HG03103 (cell line): ENCODE data around the gene MNT.

ENCODE experiments used
- ATAC-seq: cut with Tn5 transposase; IDR thresholded peaks from one replicate; pipeline ENCODE4 v1.9.1; 2021; ENCODE audit warnings: low read depth; ENCODE audit not compliant: unreplicated experiment

MNT gene

DNA sequence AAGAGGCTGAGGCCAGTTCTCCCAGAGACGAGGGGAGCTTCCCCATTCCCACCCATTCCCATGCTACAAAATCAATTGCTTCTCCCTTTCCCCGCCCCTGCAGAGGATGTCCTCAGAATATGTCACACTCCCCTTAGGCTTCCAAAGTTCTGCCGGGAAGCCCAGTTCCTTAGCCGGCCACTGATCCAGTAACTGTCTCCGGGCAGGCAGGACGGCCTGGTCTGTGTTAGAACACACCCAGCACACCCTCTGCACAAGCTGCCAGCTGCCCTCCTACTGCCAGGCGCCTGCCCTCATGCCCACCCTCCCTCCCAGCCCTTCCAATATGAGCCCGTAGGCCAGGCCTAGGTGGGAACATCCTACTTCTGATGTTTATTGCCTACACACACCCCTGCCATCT is 32.5 kb downstream of the MNT start:
- ATAC-seq, result no peak

DNA sequence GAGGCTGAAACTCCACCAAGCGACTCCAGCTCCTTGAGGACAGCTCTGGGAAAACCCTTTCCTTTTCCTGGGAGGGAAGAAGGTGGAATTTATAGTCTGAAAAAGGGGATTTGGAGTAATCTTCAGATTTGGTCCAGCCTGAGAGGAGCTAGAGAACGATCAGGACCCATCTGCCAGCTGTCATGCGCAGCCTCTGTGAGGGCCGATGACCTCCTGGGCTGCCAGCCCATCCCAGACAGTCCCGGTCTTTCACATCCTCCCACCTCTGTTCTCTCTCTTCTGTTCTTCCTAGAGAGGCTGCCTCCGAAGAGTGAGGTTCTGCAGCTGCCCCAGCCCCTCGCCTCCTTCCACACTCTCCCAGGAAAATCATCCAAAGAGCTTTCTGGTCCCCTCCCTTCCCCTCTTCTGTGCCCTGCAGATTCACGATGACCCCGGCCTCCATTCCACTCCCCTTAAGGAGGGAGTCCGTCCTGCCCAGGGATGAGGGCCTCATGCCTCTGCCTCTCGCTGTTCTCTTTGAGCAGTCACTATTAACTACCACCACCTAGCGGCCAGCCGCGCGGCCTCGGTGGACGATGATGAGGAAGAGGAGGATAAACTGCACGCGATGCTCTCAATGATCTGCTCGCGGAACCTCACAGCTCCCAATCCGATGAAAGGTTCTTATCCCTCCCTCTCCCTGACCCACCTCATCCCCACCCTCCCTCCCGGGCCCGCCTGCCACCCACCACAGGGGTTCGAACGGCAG is 33.9 kb downstream of the MNT start:
- ATAC-seq, result no peak

DNA sequence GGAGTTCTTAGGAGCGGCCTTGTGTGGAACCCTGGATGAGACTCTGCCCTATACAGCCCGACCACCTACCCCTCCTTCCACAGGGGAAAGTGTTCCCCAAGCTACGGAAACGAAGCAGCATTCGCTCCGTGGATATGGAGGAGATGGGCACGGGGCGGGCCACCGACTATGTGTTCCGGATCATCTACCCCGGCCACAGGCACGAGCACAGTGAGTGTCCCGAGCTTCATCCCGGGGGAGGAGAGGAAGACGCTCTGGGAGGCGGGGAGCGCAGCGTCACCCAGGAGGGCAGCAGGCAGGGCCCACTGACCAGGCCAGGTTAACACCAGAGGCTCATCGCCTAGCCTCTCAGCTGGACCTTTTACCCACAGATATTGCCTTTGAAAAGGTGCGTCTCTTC is 35.7 kb downstream of the MNT start:
- ATAC-seq, result no peak

DNA sequence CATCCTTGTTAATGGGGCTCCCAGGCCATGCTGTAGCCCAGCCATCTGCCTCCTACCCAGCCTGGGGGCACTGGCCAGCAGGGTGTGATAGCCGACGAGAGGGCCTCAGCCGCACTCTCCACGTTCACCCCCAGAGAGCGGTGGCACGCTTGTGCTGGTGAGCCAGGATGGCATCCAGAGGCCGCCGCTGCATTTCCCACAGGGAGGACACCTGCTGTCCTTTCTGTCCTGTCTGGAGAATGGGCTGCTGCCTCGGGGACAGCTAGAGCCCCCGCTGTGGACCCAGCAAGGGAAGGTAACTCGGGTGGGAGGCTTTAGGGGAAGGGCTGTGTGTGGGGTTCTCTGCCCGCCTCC is 36.1 kb downstream of the MNT start:
- ATAC-seq, result no peak

DNA sequence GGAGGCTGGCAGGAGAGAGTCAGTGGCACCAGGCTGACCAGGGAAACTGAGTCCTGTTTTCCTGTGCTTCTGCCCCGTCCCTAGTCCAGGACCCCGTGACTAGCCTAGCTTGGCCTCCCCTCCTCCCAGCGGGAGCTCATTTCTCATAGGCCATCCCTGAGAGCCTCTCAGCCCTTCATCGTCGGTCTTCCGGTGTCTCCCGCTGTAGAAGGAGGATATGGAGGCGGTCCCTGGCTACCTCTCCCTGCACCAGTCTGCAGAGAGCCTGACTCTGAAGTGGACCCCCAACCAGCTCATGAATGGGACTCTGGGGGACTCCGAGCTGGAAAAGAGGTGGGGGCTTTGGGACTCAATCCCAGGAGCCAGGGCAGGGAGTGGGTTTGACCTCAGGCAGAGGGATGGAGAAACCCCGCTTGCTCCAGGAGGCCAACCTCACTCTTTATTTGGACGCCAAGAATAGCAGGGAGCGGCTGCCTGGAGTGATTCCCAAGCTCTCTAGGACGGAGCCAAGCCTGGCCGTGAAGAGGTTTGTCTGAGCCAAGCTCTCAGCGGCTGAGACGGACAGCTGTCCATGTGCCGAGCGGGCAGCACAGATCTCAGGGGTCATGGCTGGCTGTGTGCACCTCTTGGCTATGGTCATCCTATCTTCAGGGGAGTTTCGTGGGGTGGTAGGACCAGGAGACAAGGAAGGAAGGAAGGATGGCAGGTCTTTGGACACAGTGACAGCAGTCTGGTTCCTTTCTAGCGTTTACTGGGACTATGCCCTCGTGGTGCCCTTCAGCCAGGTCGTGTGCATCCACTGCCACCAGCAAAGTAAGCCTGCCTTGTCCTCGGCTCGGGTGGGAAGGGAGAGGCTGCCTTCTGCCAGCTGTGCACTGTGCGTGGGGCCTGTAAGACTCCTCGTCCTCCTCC is 36.8 kb downstream of the MNT start:
- no peak for ATAC-seq

DNA sequence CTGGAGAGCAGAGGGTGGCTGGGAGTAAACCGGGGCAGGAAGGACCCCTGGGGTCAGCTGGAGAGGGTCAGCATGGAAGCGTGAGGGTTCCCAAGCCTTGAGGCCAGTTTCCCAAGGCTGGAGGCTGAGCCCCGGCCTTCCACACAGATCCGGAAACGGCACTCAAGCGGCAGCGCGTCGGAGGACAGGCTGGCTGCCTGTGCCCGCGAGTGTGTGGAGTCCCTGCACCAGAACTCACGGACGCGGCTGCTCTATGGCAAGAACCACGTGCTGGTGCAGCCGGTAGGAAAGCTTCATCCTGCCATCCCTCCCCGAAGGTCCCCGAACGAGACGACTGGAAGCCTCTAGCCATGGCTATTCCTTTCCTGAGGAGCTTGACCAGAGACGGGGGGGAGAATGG is 37.5 kb downstream of the MNT start:
- ATAC-seq, result no peak

DNA sequence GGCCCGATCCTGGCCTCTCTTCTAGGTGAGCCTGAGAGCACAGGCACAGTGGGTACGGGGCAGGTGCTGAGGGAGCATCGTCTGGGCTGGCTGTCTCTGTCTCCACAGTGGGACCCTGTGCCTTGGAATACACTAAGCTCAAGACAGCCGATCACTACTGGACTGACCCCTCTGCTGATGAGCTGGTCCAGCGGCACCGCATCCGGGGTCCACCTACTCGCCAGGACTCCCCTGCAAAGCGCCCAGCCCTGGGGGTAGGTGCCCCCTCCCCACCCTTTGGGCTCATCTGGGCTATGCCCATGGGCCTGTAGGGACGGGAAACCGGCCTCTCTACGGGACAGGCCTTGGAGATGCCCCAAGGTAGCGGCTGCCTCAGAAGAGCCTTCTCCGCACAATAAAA is 38.0 kb downstream of the MNT start:
- ATAC-seq, result no peak

DNA sequence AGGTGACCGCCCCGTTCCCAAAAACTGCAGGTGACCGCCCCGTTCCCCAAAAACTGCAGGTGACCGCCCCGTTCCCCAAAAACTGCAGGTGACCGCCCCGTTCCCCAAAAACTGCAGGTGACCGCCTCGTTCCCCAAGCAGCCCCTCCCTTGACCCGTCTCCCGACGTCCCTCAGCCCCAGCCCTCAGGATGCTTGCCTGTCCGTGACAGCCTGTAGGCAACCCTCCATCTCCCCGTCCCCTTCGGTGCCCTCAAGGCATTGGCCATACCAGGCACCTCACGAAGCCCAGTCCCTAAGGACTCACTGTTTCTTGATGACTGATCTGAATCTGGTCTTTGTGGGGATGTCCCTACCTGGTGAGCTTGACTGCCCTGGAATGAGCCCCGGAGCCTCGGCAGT is 38.4 kb downstream of the MNT start:
- no peak for ATAC-seq

DNA sequence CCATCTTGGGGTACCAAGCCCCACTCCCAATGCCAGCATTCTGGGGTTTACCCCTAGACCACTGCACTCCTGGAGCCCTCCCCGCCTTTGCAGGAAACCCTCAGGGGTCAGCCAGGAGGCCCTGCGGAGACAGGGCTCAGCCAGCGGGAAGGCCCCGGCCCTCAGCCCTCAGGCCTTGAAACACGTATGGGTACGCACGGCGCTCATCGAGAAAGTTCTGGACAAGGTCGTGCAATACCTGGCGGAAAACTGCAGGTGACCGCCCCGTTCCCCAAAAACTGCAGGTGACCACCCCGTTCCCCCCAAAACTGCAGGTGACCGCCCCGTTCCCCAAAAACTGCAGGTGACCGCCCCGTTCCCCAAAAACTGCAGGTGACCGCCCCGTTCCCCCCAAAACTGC is 38.8 kb downstream of the MNT start:
- no peak for ATAC-seq

DNA sequence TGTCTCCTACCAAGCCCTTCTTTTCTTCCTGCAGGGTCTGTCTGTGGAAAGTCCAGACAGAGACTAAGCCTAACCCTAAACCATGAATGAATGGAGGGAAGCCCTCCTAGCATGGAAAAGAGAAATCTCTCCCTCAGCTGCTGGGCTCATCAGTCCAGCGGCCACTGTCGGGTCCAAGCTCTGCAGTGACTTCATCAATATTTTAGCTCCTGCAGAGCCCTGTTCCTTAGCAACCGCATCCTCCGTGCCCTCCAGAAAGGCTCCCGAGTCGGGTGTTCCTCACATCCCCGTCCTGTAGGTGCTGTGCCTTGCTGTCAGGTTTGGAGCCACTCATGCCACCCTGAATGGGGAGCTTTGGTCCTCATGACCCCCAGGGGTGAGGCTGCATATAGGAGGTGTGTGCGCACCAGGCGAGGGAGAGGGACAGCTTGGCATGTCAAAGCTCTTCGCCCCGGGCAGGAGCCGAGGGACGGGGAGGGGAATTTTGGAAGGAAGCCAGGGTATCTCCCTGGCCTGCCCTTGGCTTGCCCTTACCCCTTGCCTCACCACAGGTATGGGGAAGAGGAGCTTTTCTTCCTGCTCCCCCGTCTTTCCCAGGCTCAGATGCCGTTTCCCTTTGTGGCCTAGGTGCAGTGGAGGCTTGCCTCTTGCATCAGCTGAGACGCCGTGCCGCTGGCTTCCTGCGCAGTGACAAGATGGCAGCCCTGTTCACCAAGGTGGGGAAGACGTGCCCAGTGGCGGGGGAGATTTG is 39.7 kb downstream of the MNT start:
- no peak for ATAC-seq

DNA sequence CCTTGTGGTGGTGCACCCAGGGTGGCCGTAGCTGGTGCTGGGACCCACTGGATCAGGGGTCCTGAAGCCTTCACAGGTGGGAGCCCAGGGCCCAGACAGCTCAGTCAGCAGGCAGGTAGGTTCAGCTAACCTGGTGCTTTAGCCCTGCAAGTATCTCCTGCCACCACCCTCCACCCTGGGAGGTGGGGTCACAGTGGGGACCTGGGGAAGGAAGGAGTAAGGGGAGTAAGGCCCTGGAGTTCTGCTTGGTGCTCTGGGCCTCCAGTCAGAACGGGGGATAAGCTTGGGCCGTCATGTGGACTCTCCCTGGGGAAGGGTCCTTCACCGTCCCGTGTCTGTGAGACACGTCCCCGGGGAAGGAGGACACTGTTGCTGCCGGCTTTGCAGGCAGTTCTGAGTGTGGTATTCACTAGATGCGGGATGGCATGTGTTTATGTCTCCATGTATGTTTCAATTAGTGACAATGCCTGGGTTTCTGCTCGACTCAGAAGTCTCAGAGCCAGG is 42.9 kb downstream of the MNT start:
- no peak for ATAC-seq

DNA sequence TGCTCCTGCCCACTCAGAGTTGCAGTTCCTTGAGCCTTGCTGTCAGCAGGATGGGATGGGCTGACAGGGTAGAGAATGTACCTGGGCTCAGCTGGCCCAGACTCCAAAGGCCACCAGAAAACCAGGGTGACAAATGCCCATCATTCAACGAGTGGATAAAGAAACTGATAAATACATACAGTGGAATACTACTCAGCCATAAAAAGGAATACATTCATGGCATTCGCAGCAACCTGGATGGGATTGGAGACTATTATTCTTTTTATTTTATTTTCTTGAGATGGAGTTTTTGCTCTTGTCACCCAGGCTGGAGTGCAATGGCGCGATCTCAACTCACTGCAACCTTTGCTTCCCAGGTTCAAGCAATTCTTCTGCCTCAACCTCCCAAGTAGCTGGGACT is 43.6 kb downstream of the MNT start:
- ATAC-seq, result no peak

DNA sequence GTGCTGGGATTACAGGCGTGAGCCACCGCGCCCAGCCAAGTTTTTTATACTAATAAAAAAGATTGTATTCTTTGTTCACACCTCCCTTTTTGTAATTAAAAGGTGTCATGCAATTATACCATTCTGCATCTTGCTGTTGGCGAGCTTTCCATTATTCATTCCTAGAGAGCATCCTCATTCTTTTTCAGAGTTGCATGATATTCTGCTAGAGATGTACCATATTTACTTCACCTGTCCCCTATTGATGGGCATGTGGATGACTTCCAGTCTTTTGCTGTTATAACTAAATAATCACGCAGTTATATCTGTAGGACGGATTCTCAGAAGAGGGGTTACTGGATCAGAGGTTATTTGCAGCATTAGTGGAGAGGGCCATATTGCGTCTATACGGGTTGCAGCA is 46.5 kb downstream of the MNT start:
- no peak for ATAC-seq

DNA sequence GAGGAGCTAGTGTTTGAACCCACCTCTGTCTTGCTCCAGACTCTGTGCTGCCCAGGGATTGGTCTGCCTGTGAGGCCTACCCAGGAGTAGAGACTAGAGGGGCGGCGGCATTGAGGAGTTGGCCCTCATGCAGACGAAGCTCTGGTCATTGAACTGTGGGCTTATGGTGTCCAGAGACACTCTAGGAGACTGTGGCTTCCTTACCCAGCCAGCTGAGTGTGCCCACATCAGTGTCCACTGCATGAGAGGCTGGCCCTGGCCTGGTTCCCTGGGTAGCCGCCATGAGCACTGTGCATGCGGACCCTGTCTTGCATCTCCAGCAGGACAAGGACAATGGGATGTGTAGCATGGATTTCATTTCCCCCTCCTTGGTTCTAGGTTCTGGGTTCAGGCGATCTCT is 49.6 kb downstream of the MNT start:
- no peak for ATAC-seq

DNA sequence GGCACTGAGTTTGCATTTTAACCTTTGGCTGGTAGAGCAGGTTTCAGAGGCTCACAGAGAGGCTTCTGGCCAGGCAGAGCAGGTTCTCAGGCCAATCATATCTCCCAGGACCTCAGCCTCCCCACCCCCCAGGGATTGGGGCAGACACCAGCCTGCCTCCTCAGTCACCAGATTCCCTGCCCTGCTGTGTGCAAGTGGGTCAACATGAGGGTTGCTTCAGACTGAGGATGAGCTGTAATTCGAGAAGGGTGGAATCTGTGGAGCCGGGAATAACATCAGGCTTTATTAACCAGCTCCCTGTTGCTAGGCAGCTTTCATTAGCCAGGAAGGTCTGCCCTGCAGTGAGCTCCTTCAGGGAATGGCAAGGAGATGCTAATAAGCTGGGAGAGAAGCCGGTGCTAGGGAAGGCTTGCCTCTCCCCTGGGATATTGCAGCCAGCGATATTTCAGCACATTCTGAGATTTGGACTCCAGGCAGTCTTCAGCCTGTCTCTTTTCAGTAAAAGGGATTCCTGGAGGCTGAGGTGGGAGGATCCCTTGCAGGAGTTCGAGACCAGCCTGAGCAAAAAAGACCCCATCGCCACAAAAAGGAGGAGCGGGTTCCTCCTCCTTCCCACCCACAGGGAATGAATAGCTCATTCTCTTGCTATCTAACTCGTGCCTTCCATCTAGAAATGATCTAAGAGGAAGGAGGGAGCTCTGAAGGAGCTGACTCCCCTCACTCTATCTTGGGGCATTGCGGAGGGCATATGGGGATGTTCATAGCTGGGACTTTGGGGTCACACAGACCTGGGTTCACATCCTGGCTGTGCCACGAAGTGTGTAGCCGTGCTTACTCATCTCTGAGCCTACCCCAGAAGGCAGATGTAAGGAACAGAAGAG is 52.8 kb downstream of the MNT start:
- no peak for ATAC-seq

DNA sequence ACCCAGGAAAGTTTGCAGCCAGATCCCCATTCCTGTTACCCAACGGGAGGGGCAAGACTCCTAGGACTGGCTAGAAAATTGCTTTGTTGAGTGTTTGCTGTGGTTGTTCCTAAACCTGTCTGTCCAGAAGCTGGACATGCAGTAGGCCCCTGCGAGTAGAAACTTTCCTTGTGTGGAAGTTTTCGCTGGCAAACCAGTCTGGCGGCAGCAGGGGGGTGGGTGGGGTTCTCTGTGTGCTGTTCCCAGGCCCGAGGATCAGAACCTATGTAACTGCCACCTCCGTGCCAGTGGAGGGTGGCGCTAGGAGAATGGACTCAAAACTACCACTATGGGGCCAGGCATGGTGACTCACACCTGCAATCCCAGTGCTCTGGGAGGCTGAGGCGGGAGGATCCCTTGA is 54.4 kb downstream of the MNT start:
- ATAC-seq, result no peak

DNA sequence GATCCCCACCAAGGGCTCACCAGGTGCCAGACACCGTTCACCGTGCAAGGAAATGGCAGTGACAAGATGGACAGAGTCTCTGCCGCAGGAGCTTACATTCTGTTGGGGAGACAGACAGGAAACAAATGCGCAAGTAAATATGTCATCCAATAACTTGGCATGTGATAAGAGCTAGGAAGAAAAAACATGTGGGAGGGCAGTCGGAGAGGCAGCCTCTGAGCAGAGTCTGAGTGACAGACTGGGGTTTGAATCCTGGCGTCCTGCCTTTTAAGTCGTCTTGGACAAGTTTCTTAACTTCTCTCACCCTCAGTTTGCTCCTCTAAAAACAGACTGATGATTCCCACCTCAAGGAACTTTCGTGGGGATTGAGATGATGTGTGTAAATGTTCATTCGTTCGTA is 56.3 kb downstream of the MNT start:
- no peak for ATAC-seq

DNA sequence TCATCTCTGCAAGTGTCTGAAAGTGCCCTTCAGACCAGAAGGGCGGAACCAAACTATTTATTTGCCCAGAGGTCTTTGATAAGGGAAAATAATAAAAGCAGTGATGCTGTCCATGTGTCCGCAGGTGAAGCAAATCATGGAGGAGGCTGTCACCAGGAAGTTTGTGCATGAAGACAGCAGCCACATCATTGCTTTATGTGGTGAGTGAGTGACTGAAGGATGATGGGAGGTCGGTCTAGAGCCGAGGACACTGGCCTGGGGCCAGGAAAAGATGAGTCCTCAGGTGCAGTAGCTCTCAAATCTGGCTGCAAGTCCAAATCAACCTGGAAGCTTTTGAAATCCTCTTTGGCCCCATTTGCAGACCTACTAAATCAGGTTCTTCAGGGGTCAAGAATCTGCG is 57.4 kb downstream of the MNT start:
- ATAC-seq, result no peak

DNA sequence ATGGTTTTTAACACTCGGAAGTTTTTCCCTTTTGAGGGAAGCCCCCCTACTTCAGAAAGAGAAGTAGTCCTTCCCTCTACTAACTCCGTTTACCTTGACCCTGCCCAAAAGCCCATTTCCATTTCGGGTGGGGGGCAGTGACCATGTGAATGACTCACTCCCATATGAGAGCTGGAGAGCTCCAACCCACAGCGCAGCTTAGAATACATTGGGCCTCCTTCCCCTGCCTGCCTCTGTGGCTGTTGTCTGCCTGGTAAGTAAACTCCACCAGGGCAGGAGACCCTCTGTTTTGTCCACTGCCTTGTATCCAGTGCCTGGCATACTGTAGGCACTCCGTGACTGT is 62.6 kb downstream of the MNT start:
- ATAC-seq, result no peak

DNA sequence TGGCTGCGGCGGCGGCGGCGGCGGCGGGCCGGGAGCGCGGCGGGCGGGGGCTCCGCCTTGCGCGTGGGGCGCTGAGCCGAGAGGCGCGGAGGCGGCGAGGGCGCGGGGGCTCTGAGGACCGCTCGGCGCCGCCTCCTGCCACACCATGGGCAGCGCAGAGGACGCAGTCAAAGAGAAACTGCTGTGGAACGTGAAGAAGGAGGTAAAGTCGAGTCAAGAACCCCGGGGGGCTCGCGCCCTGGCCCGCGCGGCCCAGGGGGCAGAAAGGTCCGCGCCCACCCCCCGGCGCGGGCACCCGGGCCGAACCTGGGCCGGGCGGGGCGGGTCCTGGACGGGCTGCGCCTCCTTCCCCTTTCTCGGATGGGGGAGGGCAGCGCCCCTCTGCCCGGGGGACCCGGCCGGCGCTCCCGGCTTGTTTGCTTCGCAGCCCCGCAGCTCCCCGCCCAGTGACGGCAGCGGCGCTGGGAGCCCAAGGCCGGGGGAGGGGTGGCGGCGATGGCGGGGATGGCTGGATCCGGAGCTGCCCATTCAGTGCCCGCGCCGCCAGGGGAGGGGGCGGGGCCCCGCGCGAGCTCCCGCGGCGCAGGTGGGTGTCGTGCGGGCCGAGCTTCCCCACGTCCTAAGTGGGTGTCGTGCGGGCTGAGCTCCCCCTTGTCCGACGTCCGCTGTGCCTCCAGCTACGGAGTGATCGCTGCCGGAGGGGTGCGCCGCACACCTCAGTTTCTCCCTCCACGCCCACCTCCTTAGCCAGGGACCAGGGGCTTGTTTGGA is 63.1 kb downstream of the MNT start:
- ATAC-seq, result no peak
